NK-92 treated with Interleukin-12 subunit alpha and Interleukin-12 subunit beta, amount 100 ng/mL, for 24 hours (cell line): Measurements from ENCODE around the gene KCNN1.

ENCODE experiments used
- DNase-seq: peaks from one replicate; lab custom pipeline; 2025; lab: John Stamatoyannopoulos, UW

Gene KCNN1

GRCh38 chr19:17947815-17948513 is 18.9 kb upstream of the KCNN1 start:
- DNase-seq = peak; percentile 97

GRCh38 chr19:17948514-17948900 is 18.4 kb upstream of the KCNN1 start:
- no peak for DNase-seq

- DNase-seq = no peak
Measured at GRCh38 chr19:17948931-17949930, 17.7 kb upstream of the KCNN1 start.

GRCh38 chr19:17949956-17950309 is 17.0 kb upstream of the KCNN1 start:
- DNase-seq = no peak

GRCh38 chr19:17950310-17951156 is 16.4 kb upstream of the KCNN1 start:
- DNase-seq = no peak

GRCh38 chr19:17951157-17951989 is 15.5 kb upstream of the KCNN1 start:
- DNase-seq = no peak

GRCh38 chr19:17951990-17952976 is 14.6 kb upstream of the KCNN1 start:
- no peak for DNase-seq

- no peak for DNase-seq
Measured at GRCh38 chr19:17953316-17953801, 13.5 kb upstream of the KCNN1 start.

- DNase-seq = no peak
Measured at GRCh38 chr19:17953869-17954268, 13.0 kb upstream of the KCNN1 start.

- no peak for DNase-seq
Measured at GRCh38 chr19:17954401-17954800, 12.5 kb upstream of the KCNN1 start.

- DNase-seq = no peak
Measured at GRCh38 chr19:17957149-17957849, 9.6 kb upstream of the KCNN1 start.

GRCh38 chr19:17957885-17958284 is 9.0 kb upstream of the KCNN1 start:
- no peak for DNase-seq

- no peak for DNase-seq
Measured at GRCh38 chr19:17963936-17964691, 2.8 kb upstream of the KCNN1 start.

GRCh38 chr19:17965370-17966128 is 1.4 kb upstream of the KCNN1 start:
- DNase-seq = no peak

GRCh38 chr19:17966129-17966483 is 801 bp upstream of the KCNN1 start:
- no peak for DNase-seq

- no peak for DNase-seq
Measured at GRCh38 chr19:17967257-17968051, 547 bp downstream of the KCNN1 start.

GRCh38 chr19:17968362-17968761 is 1.5 kb downstream of the KCNN1 start:
- DNase-seq = no peak
